ENCODE measurements around the gene HMGN1. TPM values are rescaled to one million over a fixed set of nuclear protein-coding genes. Genes with fewer than 3 reads are reported as not detected.

The HMGN1 gene
- total and polyA plus RNA-seq, 2 donors (not counting 1 experiment from before 2014, with no cell fraction given): 117 to 317 TPM

DNA sequence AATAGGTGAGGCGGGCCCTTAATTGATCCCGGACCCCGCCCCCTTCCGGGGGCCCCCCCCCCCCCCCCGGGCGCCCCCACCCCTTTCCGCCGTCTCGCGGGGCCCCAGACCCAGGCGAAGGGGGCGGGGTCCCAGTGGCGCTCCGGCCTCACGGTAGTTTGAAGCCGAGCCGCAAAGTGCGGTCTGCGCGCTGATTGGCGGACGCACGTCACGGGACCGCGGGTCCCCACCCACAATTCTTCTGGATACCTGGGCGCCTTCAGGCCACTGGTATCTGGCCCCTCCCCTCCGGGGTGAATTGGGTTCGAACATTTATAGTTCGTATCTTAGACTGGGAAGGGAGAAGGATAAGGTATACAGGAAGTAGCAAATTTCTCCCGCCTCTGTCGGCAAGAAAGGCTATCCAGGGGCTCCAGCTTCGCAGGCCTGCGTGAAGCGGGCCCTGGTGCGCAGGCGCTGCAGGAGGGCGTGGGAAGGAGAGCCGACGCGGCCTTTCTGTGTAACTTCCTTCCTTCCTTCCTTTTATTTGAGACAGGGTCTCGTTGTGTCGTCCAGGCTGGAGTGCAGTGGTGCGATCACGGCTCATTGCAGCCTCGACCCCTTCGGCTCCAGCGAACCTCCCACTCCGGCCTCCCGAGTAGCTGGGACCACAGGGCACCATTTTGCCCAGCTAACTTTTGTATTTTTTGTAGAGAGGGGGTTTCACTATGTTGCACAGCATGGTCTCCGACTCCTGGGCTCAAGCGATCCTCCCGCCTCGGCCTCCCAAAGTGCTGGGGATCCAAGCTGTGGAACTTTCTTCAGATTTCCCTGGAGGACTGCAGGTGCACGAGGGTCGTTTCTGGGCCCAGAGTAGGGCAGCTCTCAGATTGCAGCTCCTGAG, 564 bp upstream of the HMGN1 start:
- Histone ChIP-seq H4K20me1 (ENCODE audit: control insufficient read depth, insufficient read depth, low read length, poor library complexity, severe bottlenecking) (peaks cover 21% of the 10 kb centered on the region), H3K9ac (ENCODE audit: low read length) (peak overlapping the region; percentile 79), H3K4me1 (ENCODE audit: control insufficient read depth in 2 of 2, insufficient read depth in 2 of 2, low read length in 2 of 2) (peaks cover 18 to 25% of the 10 kb centered on the region in 2 donors), H3K27me3 (replicated peaks in 1 of 4; ENCODE audit: control extremely low read depth in 1 of 4, control insufficient read depth in 3 of 4, insufficient read depth in 4 of 4, low read length in 3 of 4) (no peaks in the 10 kb centered on the region), H3K79me2 (ENCODE audit: control insufficient read depth, insufficient read depth, low read length) (peaks cover 27% of the 10 kb centered on the region), H3K9me3 (ENCODE audit: control extremely low read depth in 1 of 3, control insufficient read depth in 2 of 3, insufficient read depth in 1 of 3, low read length in 2 of 3) (no peaks in the 10 kb centered on the region), H3K4me2 (replicated peaks; ENCODE audit: low read depth, low read length, poor library complexity, severe bottlenecking) (peak overlapping the region; percentile 73), H3K27ac (ENCODE audit: low read length in 2 of 2) (peak overlapping the region; percentile 67 to 77), H3K4me3 (ENCODE audit: control extremely low read depth in 1 of 5, extremely low read depth in 1 of 5, insufficient read depth in 1 of 5, low read depth in 2 of 5, low read length in 4 of 5) (peak overlapping the region; percentile 42 to 89 (median 81)), H2AFZ (ENCODE audit: insufficient read depth, low read depth, low read length, poor library complexity, severe bottlenecking) (peak overlapping the region; percentile 88), H3K36me3 (replicated peaks in 1 of 2; ENCODE audit: control extremely low read depth in 1 of 2, control insufficient read depth in 1 of 2, extremely low read depth in 1 of 2, insufficient read depth in 2 of 2, low read length in 1 of 2) (peaks cover 0 to 24% of the 10 kb centered on the region in 2 experiments)
- peak; percentile 98 for DNase-seq
- ATAC-seq (ENCODE audit: low read depth): peak; percentile 82
- Mint-ChIP-seq H3K4me1 (peaks cover 31% of the 10 kb centered on the region), H3K27me3 (peaks cover 7% of the 10 kb centered on the region), H3K4me3 (peak overlapping the region; percentile 98), H3K27ac (peak overlapping the region; percentile 99), H3K9me3 (ENCODE audit: insufficient read depth) (no peaks in the 10 kb centered on the region)
- no peak for TF ChIP-seq EZH2 (IDR thresholded peaks at IDR 0.05; ENCODE audit: borderline replicate concordance, insufficient read depth, low read depth, low read length, poor library complexity, severe bottlenecking)
- intact Hi-C loops (cut with micrococcal nuclease): loop anchor here (1.0 kb wide), 5 partner anchors 31 to 166 kb away; partner anchors contain the start of genes BRWD1, LCA5L and PSMG1
- ChIA-PET POLR2A (interaction anchor here (1.1 to 3.7 kb wide), 5 partner anchors 31 to 166 kb away, joined by 3 to 47 read pairs (median 8); partner anchors contain the start of genes BRWD1 and PSMG1), CTCF (interaction anchor here (0.8 to 1.3 kb wide), 3 partner anchors 24 to 166 kb away, joined by 3 read pairs; no protein-coding TSS in a partner anchor)
- WGBS (ENCODE audit: insufficient coverage): 3% methylated on average over 34 of the region's 56 CpGs

GRCh38 chr21:39348040-39348354, 891 bp downstream of the HMGN1 start:
- Mint-ChIP-seq H3K9me3 (ENCODE audit: insufficient read depth) (no peaks in the 10 kb centered on the region), H3K4me3 (peak overlapping the region; percentile 91), H3K4me1 (peaks cover 32% of the 10 kb centered on the region), H3K27me3 (peaks cover 4% of the 10 kb centered on the region), H3K27ac (peak overlapping the region; percentile 92)
- Histone ChIP-seq H4K20me1 (ENCODE audit: control insufficient read depth, insufficient read depth, low read length, poor library complexity, severe bottlenecking) (peaks cover 25% of the 10 kb centered on the region), H3K4me2 (replicated peaks; ENCODE audit: low read depth, low read length, poor library complexity, severe bottlenecking) (peak overlapping the region; percentile 86), H3K79me2 (ENCODE audit: control insufficient read depth, insufficient read depth, low read length) (peaks cover 27% of the 10 kb centered on the region), H3K27ac (ENCODE audit: low read length in 2 of 2) (peak overlapping the region; percentile 80 to 87), H3K4me1 (ENCODE audit: control insufficient read depth in 2 of 2, insufficient read depth in 2 of 2, low read length in 2 of 2) (peaks cover 18 to 25% of the 10 kb centered on the region in 2 donors), H3K27me3 (replicated peaks in 1 of 4; ENCODE audit: control extremely low read depth in 1 of 4, control insufficient read depth in 3 of 4, insufficient read depth in 4 of 4, low read length in 3 of 4) (no peaks in the 10 kb centered on the region), H3K9me3 (ENCODE audit: control extremely low read depth in 1 of 3, control insufficient read depth in 2 of 3, insufficient read depth in 1 of 3, low read length in 2 of 3) (no peaks in the 10 kb centered on the region), H3K36me3 (replicated peaks in 1 of 2; ENCODE audit: control extremely low read depth in 1 of 2, control insufficient read depth in 1 of 2, extremely low read depth in 1 of 2, insufficient read depth in 2 of 2, low read length in 1 of 2) (peaks cover 0 to 35% of the 10 kb centered on the region in 2 experiments), H2AFZ (ENCODE audit: insufficient read depth, low read depth, low read length, poor library complexity, severe bottlenecking) (peak overlapping the region; percentile 69), H3K4me3 (ENCODE audit: control extremely low read depth in 1 of 5, extremely low read depth in 1 of 5, insufficient read depth in 1 of 5, low read depth in 2 of 5, low read length in 4 of 5) (peak overlapping the region; percentile 73 to 89 (median 84)), H3K9ac (ENCODE audit: low read length) (peak overlapping the region; percentile 84)
- intact Hi-C loops (cut with micrococcal nuclease): no loop called here
- CTCF ChIA-PET: interaction anchor here (1.3 to 1.8 kb wide), 5 partner anchors 26 to 43 kb away, joined by 3 to 7 read pairs (median 4); partner anchors contain the start of gene BRWD1
- no peak for ATAC-seq (ENCODE audit: low read depth)
- no peak for DNase-seq
- POLR2A ChIA-PET: interaction anchor here (0.5 to 3.7 kb wide), 6 partner anchors 34 to 164 kb away, joined by 3 to 47 read pairs (median 8); partner anchors contain the start of genes BRWD1 and PSMG1
- no peak for TF ChIP-seq EZH2 (IDR thresholded peaks at IDR 0.05; ENCODE audit: borderline replicate concordance, insufficient read depth, low read depth, low read length, poor library complexity, severe bottlenecking)
- no peak for TF ChIP-seq CTCF (IDR thresholded peaks at IDR 0.05)
- 1% methylated on average over 8 of the region's 11 CpGs for WGBS (ENCODE audit: insufficient coverage)
